Measurements from ENCODE around the gene WFIKKN2.

GRCh38 chr17:50853015-50853615, 17.7 kb downstream of the WFIKKN2 start:
- TF ChIP-seq CTCF (optimal IDR thresholded peaks at IDR 0.05 in 1 of 3, IDR thresholded peaks at IDR 0.05 in 1 of 3, conservative IDR thresholded peaks at IDR 0.05 in 1 of 3; ENCODE audit: extremely low read depth in 1 of 3, insufficient read depth in 2 of 3, low read length in 3 of 3) (no peak), EZH2 (IDR thresholded peaks at IDR 0.05; ENCODE audit: low read length) (no peak)

Measured in keratinocyte (primary cell).